AG04449 (cell line): Measurements from ENCODE around the gene GPR179.

ENCODE experiments used
- CTCF ChIA-PET: fragments of 350-600 bp; formaldehyde crosslinking; extraction: SDS; loops from one replicate; lab custom pipeline; 2021; ENCODE audit warnings: antibody characterized with exemption; lab: Yijun Ruan, JAX
- POLR2A ChIA-PET: fragments of 400-600, 350-600 bp; formaldehyde crosslinking; extraction: SDS; loops from one replicate; lab custom pipeline; 2020; ENCODE audit warnings: antibody characterized with exemption, inconsistent platforms; lab: Yijun Ruan, JAX
- DNase-seq: peaks from one replicate; pipeline ENCODE4 v3.0.0-alpha.2; 2010; ENCODE audit warnings: low read depth, low spot score
- H3K4me3 ChIP-seq: 2 replicates; pipeline ENCODE4 v1.5.1; 2011; ENCODE audit warnings: low read depth, mild to moderate bottlenecking, control low read depth, low read length
- CTCF ChIP-seq: IDR thresholded peaks from one replicate; pipeline ENCODE4 v1.5.1; 2011; ENCODE audit warnings: mild to moderate bottlenecking, moderate library complexity, low read length, control low read depth, inconsistent platforms; ENCODE audit not compliant: insufficient read depth; ENCODE audit errors: missing control alignments

The GPR179 gene

GRCh38 chr17:38349097-38349730, 5.5 kb upstream of the GPR179 start:
- CTCF ChIA-PET, result interaction anchor here (0.7 to 14.4 kb wide), 44 partner anchors 9 to 319 kb away, joined by 3 to 456 read pairs (median 5); partner anchors contain the start of gene ARHGAP23
- peak; percentile 96 for TF ChIP-seq CTCF
- no peak overlapping the region for H3K4me3 ChIP-seq
- POLR2A ChIA-PET, result interaction anchor here (1.2 kb wide), 1 partner anchor 65 kb away, joined by 4 read pairs; no protein-coding TSS in a partner anchor
- DNase-seq, result peak; percentile 28

- ChIA-PET POLR2A (no interaction called here), CTCF (interaction anchor here (1.0 to 14.4 kb wide), 8 partner anchors 10 to 322 kb away, joined by 3 to 456 read pairs (median 10); no protein-coding TSS in a partner anchor)
- H3K4me3 ChIP-seq, result no peak overlapping the region
- no peak for TF ChIP-seq CTCF
- no peak for DNase-seq
Measured at GRCh38 chr17:38345743-38346142, 2.0 kb upstream of the GPR179 start.

- ChIA-PET CTCF (interaction anchor here (1.0 to 14.4 kb wide), 5 partner anchors 9 to 323 kb away, joined by 3 to 456 read pairs (median 14); no protein-coding TSS in a partner anchor), POLR2A (no interaction called here)
- DNase-seq, result no peak
- H3K4me3 ChIP-seq, result no peak overlapping the region
- no peak for TF ChIP-seq CTCF
Measured at GRCh38 chr17:38344420-38344745, 627 bp upstream of the GPR179 start.

GRCh38 chr17:38342886-38343607, 709 bp downstream of the GPR179 start:
- POLR2A ChIA-PET, result no interaction called here
- no peak for DNase-seq
- no peak overlapping the region for H3K4me3 ChIP-seq
- no peak for TF ChIP-seq CTCF
- CTCF ChIA-PET, result interaction anchor here (0.8 to 14.4 kb wide), 8 partner anchors 7 to 69 kb away, joined by 3 to 456 read pairs (median 6); partner anchors contain the start of gene SOCS7

GRCh38 chr17:38341035-38341721, 2.6 kb downstream of the GPR179 start:
- CTCF ChIA-PET, result interaction anchor here (1.2 to 6.1 kb wide), 10 partner anchors 8 to 73 kb away, joined by 4 to 74 read pairs (median 5); partner anchors contain the start of gene SOCS7
- no peak overlapping the region for H3K4me3 ChIP-seq
- POLR2A ChIA-PET, result interaction anchor here (0.9 kb wide), 2 partner anchors 11 to 21 kb away, joined by 3 to 4 read pairs; partner anchors contain the start of gene SOCS7
- no peak for DNase-seq
- no peak for TF ChIP-seq CTCF
